Liver (tissue), 9 donors: Measurements from ENCODE around the gene INHBA. TPM values are rescaled to one million over a fixed set of nuclear protein-coding genes. Genes with fewer than 3 reads are reported as not detected.

ENCODE experiments used
- DNase-seq: peaks from one replicate; pipeline ENCODE4 v3.0.0-alpha.2; 2017; ENCODE audit warnings: low spot score
- H3K27ac ChIP-seq, 2 donors: one replicate each; pipeline ENCODE4 v1.7.0; 2013; ENCODE audit warnings: inconsistent platforms in 2 of 2, low read length in 2 of 2, control low read depth in 1 of 2, low read depth in 1 of 2, mild to moderate bottlenecking in 1 of 2
- H3K27me3 ChIP-seq, 4 donors: one replicate each; pipeline versions ENCODE4 v1.6.1 to v1.7.0; 2013; ENCODE audit warnings: low read length in 3 of 4, inconsistent platforms in 1 of 4, mild to moderate bottlenecking in 1 of 4, moderate library complexity in 1 of 4; ENCODE audit not compliant: control insufficient read depth in 4 of 4, insufficient read depth in 4 of 4
- H3K36me3 ChIP-seq, 4 donors: one replicate each; pipeline versions ENCODE4 v1.6.1 to v1.7.0; 2013; ENCODE audit warnings: low read length in 3 of 4, mild to moderate bottlenecking in 3 of 4, low read depth in 1 of 4, moderate library complexity in 1 of 4; ENCODE audit not compliant: control insufficient read depth in 4 of 4, insufficient read depth in 3 of 4
- H3K4me1 ChIP-seq, 4 donors: one replicate each; pipeline versions ENCODE4 v1.6.1 to v1.7.0; 2013; ENCODE audit warnings: low read length in 3 of 4, mild to moderate bottlenecking in 3 of 4, moderate library complexity in 1 of 4; ENCODE audit not compliant: control insufficient read depth in 4 of 4, insufficient read depth in 4 of 4
- H3K4me3 ChIP-seq, 3 donors: one replicate each; pipeline versions ENCODE4 v1.6.1 to v1.7.0; 2013; ENCODE audit warnings: low read length in 3 of 3, control low read depth in 1 of 3, low read depth in 1 of 3, mild to moderate bottlenecking in 1 of 3
- H3K9ac ChIP-seq, 2 donors: one replicate each; pipeline ENCODE4 v1.7.0; 2013; ENCODE audit warnings: low read length in 2 of 2, mild to moderate bottlenecking in 2 of 2, moderate library complexity in 2 of 2, control low read depth in 1 of 2, low read depth in 1 of 2
- H3K9me3 ChIP-seq, 4 donors: one replicate each; pipeline versions ENCODE4 v1.6.1 to v1.7.0; 2013; ENCODE audit warnings: low read length in 3 of 4; ENCODE audit not compliant: control insufficient read depth in 4 of 4
- EGR1 ChIP-seq, 2 donors: IDR thresholded peaks; 2 replicates each; pipeline ENCODE4 v1.6.1; 2016 to 2018; ENCODE audit warnings: antibody characterized with exemption in 2 of 2, low read depth in 2 of 2
- FOXA1 ChIP-seq: IDR thresholded peaks from 2 replicates; pipeline ENCODE4 v1.6.1; 2016; ENCODE audit warnings: antibody characterized with exemption
- FOXA2 ChIP-seq: IDR thresholded peaks from 2 replicates; pipeline ENCODE4 v1.6.1; 2016; ENCODE audit warnings: antibody characterized with exemption
- GABPA ChIP-seq, 2 donors: IDR thresholded peaks in 1 of 2; conservative IDR thresholded peaks in 1 of 2; 2 replicates each; pipeline ENCODE4 v1.6.1; 2016; ENCODE audit warnings: antibody characterized with exemption in 2 of 2, mild to moderate bottlenecking in 1 of 2, moderate library complexity in 1 of 2
- HNF4G ChIP-seq: IDR thresholded peaks from 2 replicates; pipeline ENCODE4 v1.6.1; 2016; ENCODE audit warnings: antibody characterized with exemption
- JUND ChIP-seq, 2 donors: IDR thresholded peaks; 2 replicates each; pipeline ENCODE4 v1.6.1; 2016; ENCODE audit warnings: antibody characterized with exemption in 2 of 2
- NR2F2 ChIP-seq: IDR thresholded peaks from 2 replicates; pipeline ENCODE4 v1.6.1; 2016; ENCODE audit warnings: antibody characterized with exemption
- RAD21 ChIP-seq, 2 donors: IDR thresholded peaks; 2 replicates each; pipeline ENCODE4 v1.6.1; 2016; ENCODE audit warnings: antibody characterized with exemption in 2 of 2, mild to moderate bottlenecking in 2 of 2
- RXRA ChIP-seq, 2 donors: IDR thresholded peaks; 2 replicates each; pipeline ENCODE4 v1.6.1; 2017 to 2018; ENCODE audit warnings: antibody characterized with exemption in 2 of 2, mild to moderate bottlenecking in 1 of 2
- SP1 ChIP-seq: IDR thresholded peaks from 2 replicates; pipeline ENCODE4 v1.6.1; 2018; ENCODE audit warnings: antibody characterized with exemption, mild to moderate bottlenecking
- TAF1 ChIP-seq: conservative IDR thresholded peaks from 2 replicates; pipeline ENCODE4 v1.6.1; 2016; ENCODE audit warnings: antibody characterized with exemption, mild to moderate bottlenecking
- YY1 ChIP-seq: IDR thresholded peaks from 2 replicates; pipeline ENCODE4 v1.6.1; 2016; ENCODE audit warnings: antibody characterized with exemption, mild to moderate bottlenecking
- WGBS: extraction: QIAGEN DNeasy Blood & Tissue Kit; methylation state at CpG from one replicate; pipeline ENCODE4 v1.1.7; 2013; 5-methylcytosine and 5-hydroxymethylcytosine counted together
- polyA plus RNA-seq, 2 donors: library from polyadenylated mRNA; stranded (reverse) in 1 of 2; unstranded in 1 of 2; fragments of 200-250 nt in 1 of 2; fragments of >200 nt in 1 of 2; fragmentation: Nextera tagmentation in 1 of 2; extraction: Ambion mirVana in 1 of 2; gene quantifications; one replicate each; pipeline versions ENCODE4 v1.2.1 to v1.2.3, GENCODE V29; 2013 to 2015
- total RNA-seq, 2 donors: library from RNA; depleted of rRNA; stranded (reverse); fragments of >200 nt; gene quantifications; one replicate each; pipeline ENCODE4 v1.2.3, GENCODE V29; 2014
- TF ChIP-seq, protein P1 (sequence below): IDR thresholded peaks from 2 replicates; pipeline ENCODE4 v1.6.1; 2016; ENCODE audit warnings: antibody characterized with exemption
- TF ChIP-seq, protein P2 (sequence below): fragments of 150-350 bp; IDR thresholded peaks from 2 replicates; pipeline ENCODE4 v1.5.1; 2017; ENCODE audit warnings: improper control_type of control experiment, low read depth, low read length; ENCODE audit not compliant: missing input control
- TF ChIP-seq, protein P3 (sequence below): IDR thresholded peaks from 2 replicates; pipeline ENCODE4 v1.6.1; 2016; ENCODE audit warnings: antibody characterized with exemption
- TF ChIP-seq, protein P4 (sequence below): IDR thresholded peaks from 2 replicates; pipeline ENCODE4 v1.6.1; 2016; ENCODE audit warnings: antibody characterized with exemption, mild to moderate bottlenecking
- TF ChIP-seq, protein P5 (sequence below): IDR thresholded peaks from 2 replicates; pipeline ENCODE4 v1.6.1; 2016; ENCODE audit warnings: antibody characterized with exemption
- donor health status: healthy.
- donor health status: healthy.
- donor health status: healthy.
- donor health status: healthy.
- donor health status: healthy.

Gene INHBA
- total and polyA plus RNA-seq, 4 donors = 0.23 to 8.9 (median 3.0) TPM

DNA sequence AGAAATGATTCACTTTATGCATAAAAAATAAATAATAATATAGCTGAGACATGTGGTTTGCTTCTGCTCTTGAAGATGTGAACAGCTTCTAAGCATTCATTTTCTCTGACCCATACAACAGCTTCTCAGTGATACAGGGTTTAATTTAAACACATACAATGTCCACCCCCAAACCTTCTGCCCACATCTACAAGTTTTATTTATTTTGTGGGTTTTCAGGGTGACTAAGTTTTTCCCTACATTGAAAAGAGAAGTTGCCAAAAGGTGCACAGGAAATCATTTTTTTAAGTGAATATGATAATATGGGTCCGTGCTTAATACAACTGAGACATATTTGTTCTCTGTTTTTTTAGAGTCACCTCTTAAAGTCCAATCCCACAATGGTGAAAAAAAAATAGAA, 17.2 kb downstream of the INHBA start:
- Histone ChIP-seq H3K4me1 (peaks cover 0 to 7% (median 3%) of the 10 kb centered on the region in 4 donors), H3K9me3 (no peaks in the 10 kb centered on the region), H3K27me3 (no peaks in the 10 kb centered on the region), H3K9ac (no peak overlapping the region), H3K36me3 (peaks cover 0 to 3% (median 1%) of the 10 kb centered on the region in 4 donors), H3K27ac (no peak overlapping the region), H3K4me3 (no peak overlapping the region)
- WGBS = 66% methylated on average over 1 of the region's 1 CpG
- TF ChIP-seq HNF4G (no peak), GABPA (IDR thresholded peaks at IDR 0.05 in 1 of 2, conservative IDR thresholded peaks at IDR 0.05 in 1 of 2) (no peak), NR2F2 (no peak), RAD21 (IDR thresholded peaks at IDR 0.05) (no peak), SP1 (no peak), YY1 (no peak)
- TF ChIP-seq, protein P1, sequence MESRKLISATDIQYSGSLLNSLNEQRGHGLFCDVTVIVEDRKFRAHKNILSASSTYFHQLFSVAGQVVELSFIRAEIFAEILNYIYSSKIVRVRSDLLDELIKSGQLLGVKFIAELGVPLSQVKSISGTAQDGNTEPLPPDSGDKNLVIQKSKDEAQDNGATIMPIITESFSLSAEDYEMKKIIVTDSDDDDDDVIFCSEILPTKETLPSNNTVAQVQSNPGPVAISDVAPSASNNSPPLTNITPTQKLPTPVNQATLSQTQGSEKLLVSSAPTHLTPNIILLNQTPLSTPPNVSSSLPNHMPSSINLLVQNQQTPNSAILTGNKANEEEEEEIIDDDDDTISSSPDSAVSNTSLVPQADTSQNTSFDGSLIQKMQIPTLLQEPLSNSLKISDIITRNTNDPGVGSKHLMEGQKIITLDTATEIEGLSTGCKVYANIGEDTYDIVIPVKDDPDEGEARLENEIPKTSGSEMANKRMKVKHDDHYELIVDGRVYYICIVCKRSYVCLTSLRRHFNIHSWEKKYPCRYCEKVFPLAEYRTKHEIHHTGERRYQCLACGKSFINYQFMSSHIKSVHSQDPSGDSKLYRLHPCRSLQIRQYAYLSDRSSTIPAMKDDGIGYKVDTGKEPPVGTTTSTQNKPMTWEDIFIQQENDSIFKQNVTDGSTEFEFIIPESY = no peak
- TF ChIP-seq, protein P2, sequence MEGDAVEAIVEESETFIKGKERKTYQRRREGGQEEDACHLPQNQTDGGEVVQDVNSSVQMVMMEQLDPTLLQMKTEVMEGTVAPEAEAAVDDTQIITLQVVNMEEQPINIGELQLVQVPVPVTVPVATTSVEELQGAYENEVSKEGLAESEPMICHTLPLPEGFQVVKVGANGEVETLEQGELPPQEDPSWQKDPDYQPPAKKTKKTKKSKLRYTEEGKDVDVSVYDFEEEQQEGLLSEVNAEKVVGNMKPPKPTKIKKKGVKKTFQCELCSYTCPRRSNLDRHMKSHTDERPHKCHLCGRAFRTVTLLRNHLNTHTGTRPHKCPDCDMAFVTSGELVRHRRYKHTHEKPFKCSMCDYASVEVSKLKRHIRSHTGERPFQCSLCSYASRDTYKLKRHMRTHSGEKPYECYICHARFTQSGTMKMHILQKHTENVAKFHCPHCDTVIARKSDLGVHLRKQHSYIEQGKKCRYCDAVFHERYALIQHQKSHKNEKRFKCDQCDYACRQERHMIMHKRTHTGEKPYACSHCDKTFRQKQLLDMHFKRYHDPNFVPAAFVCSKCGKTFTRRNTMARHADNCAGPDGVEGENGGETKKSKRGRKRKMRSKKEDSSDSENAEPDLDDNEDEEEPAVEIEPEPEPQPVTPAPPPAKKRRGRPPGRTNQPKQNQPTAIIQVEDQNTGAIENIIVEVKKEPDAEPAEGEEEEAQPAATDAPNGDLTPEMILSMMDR = no peak
- TF ChIP-seq, protein P3, sequence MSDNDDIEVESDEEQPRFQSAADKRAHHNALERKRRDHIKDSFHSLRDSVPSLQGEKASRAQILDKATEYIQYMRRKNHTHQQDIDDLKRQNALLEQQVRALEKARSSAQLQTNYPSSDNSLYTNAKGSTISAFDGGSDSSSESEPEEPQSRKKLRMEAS = no peak
- no peak for DNase-seq

DNA sequence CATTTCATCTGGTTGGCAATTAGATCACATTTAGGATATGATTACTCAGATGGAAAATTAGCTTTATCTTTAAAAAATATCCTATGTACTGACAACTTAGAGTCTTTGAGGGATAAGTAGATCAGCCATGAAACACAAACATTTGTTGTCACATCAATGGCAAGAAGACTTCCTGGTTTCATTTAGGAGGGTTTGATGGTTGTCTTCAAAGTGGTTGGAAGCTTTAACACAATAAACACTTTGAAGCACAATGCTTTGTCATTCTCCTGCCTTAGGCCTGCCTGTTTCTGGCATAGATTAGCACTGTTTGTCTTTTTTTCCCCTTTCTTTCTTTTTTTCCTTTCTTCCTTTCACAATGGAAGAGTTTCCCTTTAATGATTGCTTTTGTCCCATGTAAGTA, 20.5 kb downstream of the INHBA start:
- Histone ChIP-seq H3K36me3 (no peaks in the 10 kb centered on the region), H3K9ac (no peak overlapping the region)
- TF ChIP-seq EGR1 (IDR thresholded peaks at IDR 0.05; ENCODE audit: low read depth in 2 of 2) (no peak), TAF1 (no peak), FOXA2 (no peak), GABPA (IDR thresholded peaks at IDR 0.05 in 1 of 2, conservative IDR thresholded peaks at IDR 0.05 in 1 of 2) (no peak), NR2F2 (no peak), FOXA1 (no peak), YY1 (no peak), RXRA (IDR thresholded peaks at IDR 0.05) (no peak), SP1 (no peak), RAD21 (IDR thresholded peaks at IDR 0.05) (no peak), JUND (IDR thresholded peaks at IDR 0.05) (no peak)
- TF ChIP-seq, protein P4, sequence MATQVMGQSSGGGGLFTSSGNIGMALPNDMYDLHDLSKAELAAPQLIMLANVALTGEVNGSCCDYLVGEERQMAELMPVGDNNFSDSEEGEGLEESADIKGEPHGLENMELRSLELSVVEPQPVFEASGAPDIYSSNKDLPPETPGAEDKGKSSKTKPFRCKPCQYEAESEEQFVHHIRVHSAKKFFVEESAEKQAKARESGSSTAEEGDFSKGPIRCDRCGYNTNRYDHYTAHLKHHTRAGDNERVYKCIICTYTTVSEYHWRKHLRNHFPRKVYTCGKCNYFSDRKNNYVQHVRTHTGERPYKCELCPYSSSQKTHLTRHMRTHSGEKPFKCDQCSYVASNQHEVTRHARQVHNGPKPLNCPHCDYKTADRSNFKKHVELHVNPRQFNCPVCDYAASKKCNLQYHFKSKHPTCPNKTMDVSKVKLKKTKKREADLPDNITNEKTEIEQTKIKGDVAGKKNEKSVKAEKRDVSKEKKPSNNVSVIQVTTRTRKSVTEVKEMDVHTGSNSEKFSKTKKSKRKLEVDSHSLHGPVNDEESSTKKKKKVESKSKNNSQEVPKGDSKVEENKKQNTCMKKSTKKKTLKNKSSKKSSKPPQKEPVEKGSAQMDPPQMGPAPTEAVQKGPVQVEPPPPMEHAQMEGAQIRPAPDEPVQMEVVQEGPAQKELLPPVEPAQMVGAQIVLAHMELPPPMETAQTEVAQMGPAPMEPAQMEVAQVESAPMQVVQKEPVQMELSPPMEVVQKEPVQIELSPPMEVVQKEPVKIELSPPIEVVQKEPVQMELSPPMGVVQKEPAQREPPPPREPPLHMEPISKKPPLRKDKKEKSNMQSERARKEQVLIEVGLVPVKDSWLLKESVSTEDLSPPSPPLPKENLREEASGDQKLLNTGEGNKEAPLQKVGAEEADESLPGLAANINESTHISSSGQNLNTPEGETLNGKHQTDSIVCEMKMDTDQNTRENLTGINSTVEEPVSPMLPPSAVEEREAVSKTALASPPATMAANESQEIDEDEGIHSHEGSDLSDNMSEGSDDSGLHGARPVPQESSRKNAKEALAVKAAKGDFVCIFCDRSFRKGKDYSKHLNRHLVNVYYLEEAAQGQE = no peak
- TF ChIP-seq, protein P3 = no peak
- TF ChIP-seq, protein P5, sequence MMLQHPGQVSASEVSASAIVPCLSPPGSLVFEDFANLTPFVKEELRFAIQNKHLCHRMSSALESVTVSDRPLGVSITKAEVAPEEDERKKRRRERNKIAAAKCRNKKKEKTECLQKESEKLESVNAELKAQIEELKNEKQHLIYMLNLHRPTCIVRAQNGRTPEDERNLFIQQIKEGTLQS = no peak
- TF ChIP-seq, protein P1 = no peak
- TF ChIP-seq, protein P2 = no peak

More for the DNA sequence above, 20.5 kb downstream of the INHBA start:
- Histone ChIP-seq H3K9me3 (no peaks in the 10 kb centered on the region), H3K4me1 (no peaks in the 10 kb centered on the region), H3K27me3 (no peaks in the 10 kb centered on the region), H3K4me3 (no peak overlapping the region), H3K27ac (no peak overlapping the region)
- no peak for DNase-seq
